GM12892 (cell line): ENCODE data around the gene EXOC4.

Source experiments
- POLR2A ChIP-seq: IDR thresholded peaks from 2 replicates; pipeline ENCODE4 v1.6.1; 2011; ENCODE audit warnings: low read depth, low read length, control low read depth
- POLR2AphosphoS5 ChIP-seq: IDR thresholded peaks from 2 replicates; pipeline ENCODE4 v1.6.1; 2011; ENCODE audit warnings: low read depth, low read length, control low read depth
- TAF1 ChIP-seq: IDR thresholded peaks from 2 replicates; pipeline ENCODE4 v1.6.1; 2011; ENCODE audit warnings: low read depth, mild to moderate bottlenecking, control low read depth, low read length, borderline replicate concordance

DNA sequence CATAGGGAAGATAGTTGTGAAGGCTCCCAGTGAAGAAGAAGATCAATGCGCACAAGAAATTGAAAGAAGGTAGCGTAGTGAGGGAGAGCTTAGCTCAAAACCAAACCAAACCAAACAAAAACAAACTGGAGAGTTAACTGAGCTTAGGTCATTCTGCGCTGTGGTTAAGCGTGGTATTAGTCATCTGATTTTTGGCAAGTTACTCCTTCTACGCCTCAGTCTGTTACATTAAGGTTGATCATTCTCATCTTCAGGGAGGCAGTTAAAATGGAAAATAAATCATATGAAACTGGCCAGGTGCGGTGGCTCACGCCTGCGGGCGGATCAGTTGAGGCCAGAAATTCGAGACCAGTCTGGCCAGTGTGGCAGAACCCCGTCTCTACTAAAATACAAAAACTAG, 259.7 kb downstream of the EXOC4 start:
- TF ChIP-seq POLR2AphosphoS5 (no peak), TAF1 (no peak), POLR2A (no peak)
